Measurements from ENCODE around the gene FGD6.
"Not testable (repeated sequence)": the region's sequence is repeated elsewhere in the genome, so short reads cannot be mapped to it uniquely, and the experiment has no call there.

Gene FGD6

DNA sequence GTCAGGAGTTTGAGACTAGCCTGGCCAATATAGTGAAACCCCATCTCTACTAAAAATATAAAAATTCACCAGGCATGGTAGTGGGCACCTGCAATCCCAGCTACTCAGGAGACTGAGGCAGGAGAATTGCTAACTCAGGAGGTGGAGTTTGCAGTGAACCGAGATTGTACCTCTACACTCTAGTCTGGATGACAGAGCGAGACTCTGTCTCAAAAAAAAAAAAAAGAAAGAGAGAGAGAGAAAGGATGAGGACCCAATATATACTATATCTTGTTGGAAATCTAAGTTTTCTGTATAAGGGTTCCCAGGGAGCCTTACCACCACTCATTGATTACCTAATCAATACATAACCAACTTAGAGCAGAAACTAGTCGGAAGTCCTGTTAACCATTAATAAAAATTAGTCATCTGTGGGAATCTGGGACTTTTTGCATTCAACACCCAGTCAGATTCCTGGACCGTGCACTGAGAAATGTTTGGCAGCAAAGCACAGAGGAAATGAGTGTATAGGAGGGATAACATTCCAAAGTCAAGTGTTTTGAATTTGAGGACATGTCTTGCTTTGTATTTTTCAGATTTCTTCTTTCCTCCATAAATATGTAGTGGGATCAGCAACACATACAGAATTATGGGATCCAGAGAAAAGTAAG lies 99.0 kb downstream of the FGD6 start:
- DNase-seq: no peak

- peak; percentile 34 for DNase-seq
Observed at GRCh38 chr12:95117178-95117599, 100.1 kb downstream of the FGD6 start.

- DNase-seq: no peak
Observed at GRCh38 chr12:95116773-95117172, 100.5 kb downstream of the FGD6 start.

DNA sequence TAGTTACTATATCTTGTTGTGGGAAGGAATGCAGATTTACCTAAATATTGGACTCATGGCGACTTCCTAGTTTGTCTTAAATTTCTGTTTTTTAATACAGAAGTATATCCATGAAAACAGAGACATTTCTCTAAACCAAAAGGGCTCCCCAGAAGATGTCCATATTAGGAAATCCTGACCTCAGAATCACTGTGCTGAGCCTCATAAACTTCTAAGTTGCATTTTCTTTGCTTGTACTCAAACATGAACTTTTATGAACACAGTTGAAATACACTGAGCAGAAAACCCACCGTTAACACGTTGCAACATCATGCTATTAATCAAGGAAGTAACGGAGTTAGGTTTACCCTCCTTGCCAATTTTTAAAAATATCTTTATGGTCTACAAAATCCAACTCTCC lies 100.9 kb downstream of the FGD6 start:
- no peak for DNase-seq

DNA sequence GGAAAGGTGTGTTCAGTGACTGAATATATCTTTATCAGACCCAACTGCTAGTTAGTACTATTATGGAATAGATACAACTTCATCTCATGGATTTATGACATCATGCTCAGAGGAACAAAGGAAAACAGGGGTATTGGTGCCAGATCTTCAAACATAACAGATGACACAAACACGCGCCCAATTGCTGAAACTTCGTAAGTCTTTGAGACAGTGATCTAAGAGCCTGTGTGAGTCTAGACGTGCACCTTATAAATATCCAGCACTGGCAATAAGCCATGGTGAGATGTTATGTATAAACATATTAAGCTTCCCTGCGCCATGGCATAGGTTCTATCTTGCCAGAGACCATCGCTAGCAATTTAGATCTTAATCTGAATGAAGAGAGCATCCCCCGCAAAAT lies 101.6 kb downstream of the FGD6 start:
- DNase-seq: no peak

- DNase-seq: no peak
Observed at GRCh38 chr12:95114766-95115405, 102.4 kb downstream of the FGD6 start.

GRCh38 chr12:95107362-95107761 lies 109.9 kb downstream of the FGD6 start:
- DNase-seq: no peak

DNA sequence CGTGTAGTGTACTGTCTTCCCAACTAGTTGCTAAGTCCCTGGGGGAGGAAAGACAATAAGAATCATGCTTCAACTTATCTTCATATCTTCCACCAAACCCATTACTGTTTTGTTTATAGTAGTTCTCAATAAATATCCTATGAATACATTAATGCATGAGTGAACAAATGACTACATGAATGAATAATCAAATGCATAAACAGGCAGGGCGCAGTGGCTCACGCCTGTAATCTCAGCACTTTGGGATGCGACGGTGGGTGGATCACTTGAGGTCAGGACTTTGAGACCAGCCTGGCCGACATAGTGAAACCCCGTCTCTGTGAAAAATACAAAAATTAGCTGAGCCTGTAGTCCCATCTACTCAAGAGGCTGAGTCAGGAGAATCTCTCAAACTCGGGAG lies 111.7 kb downstream of the FGD6 start:
- DNase-seq: no peak

- no peak for DNase-seq
Observed at GRCh38 chr12:95104919-95105452, 112.3 kb downstream of the FGD6 start.

DNA sequence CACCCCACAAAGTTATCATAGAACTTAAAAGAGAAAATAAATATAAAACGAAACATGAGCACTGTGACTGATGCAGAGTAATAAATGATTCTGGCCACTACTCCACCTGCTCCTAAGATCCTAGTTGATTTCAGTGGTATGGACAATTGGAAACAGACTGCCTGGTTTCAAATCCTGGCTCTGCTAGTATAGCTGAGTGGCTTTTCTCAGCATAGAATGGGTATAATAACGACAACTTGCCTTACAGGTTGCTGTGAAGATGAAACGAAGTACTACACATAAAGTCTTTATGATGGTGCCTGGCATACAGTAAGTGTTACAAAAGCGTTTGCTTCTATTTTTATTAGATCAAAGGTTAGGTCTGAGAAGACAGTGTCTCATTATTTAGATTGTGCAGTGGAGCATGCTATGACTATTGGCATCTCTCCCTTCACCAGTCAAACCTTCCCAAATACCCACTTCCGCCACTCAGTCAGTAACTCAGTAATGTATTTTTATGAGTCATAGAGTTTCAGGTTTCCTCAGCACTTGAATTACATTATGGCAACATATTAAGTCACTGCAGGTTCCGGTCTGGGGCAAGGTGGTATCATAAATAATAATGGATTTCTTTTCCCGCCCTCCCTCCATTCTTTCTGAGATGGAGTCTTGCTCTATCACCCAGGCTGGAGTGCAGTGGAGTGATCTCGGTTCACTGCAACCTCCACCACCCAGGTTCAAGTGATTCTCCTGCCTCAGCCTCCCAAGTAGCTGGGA lies 114.2 kb downstream of the FGD6 start:
- DNase-seq: no peak

GRCh38 chr12:95101957-95102356 lies 115.3 kb downstream of the FGD6 start:
- not testable (repeated sequence) for DNase-seq

DNA sequence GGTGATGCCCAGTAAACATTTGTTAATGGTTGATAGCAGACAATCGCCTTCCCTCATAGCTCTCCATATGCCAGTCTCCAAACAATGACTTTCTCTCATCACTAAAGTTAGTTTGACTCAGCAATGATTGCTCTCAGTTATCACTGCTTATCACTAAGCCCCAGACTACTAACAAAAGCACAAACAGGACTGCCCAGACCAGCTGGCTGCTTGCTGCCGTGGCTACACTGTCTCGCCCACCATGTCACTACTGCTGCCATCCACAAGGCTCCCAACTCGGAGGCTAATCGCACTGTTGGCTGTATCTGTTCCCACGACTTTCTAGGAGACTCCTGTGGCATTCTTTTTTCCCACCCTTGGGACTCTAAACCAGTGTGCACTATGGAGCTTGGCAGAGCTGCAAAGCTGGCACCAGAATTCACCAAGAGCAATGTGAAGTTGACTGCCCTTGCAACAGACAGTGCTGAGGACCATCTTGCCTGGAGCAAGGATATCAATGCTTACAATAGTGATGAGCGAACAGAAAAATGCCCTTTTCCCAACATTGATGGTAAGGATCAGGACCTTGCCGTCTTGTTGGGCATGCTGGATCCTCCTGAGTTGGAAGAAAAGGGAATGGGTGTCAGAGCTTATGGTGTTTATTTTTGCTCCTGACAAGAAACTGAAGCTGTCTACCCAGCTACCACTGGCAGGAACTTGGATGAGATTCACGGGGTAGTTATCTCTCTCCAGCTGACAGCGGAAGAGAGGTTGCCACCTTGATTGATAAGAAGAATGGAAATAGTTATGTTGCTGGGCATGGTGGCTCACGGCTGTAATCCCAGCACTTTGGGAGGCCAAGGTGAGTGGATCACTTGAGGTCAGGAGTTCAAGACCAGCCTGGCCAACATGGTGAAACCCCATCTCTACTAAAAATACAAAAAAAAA lies 116.7 kb downstream of the FGD6 start:
- DNase-seq: no peak

- no peak for DNase-seq
Observed at GRCh38 chr12:95099270-95099790, 117.9 kb downstream of the FGD6 start.

- no peak for DNase-seq
Observed at GRCh38 chr12:95096852-95097251, 120.4 kb downstream of the FGD6 start.

GRCh38 chr12:95096378-95096777 lies 120.9 kb downstream of the FGD6 start:
- DNase-seq: no peak

- DNase-seq: not testable (repeated sequence)
Observed at GRCh38 chr12:95095866-95096265, 121.4 kb downstream of the FGD6 start.

- DNase-seq: no peak
Observed at GRCh38 chr12:95089462-95089861, 127.8 kb downstream of the FGD6 start.

- DNase-seq: no peak
Observed at GRCh38 chr12:95088379-95088778, 128.9 kb downstream of the FGD6 start.

DNA sequence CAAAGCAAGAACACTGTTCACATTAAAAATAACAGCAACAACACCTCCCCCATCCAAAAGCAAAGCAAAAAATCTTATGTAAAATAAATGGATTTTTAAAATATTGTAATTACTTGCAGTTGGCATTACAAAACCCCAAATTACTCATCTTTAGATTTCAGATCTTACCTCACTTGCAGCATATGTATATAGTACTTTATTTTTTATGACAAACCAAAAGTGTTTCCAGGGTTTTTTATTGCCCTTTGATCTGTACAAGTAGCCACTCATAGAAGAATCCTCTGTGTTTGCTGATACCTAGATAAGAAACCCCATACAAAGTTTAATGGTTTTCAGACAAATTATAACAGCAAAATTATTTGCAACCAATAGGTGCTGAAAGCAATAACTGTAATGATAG lies 131.7 kb downstream of the FGD6 start:
- no peak for DNase-seq

GRCh38 chr12:95083938-95084337 lies 133.3 kb downstream of the FGD6 start:
- DNase-seq: no peak

DNA sequence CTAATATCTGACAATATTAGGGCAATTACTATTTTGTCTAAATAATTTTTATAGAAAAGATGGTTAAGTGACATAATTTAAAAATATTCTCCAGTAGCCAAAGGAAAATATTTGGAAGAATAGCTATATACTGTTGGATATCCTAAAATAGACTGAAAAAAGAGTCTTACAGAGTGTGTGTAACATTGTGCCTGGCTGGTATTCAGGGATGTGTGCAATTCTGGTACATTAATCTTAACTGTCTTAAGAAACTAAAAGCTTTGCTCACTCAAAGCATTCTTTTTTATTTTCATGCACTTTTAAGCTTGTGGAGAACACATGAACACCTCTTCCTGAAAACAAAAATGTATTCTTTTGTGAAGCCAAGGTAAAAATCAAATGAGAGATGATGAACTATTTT lies 133.8 kb downstream of the FGD6 start:
- no peak for DNase-seq

DNA sequence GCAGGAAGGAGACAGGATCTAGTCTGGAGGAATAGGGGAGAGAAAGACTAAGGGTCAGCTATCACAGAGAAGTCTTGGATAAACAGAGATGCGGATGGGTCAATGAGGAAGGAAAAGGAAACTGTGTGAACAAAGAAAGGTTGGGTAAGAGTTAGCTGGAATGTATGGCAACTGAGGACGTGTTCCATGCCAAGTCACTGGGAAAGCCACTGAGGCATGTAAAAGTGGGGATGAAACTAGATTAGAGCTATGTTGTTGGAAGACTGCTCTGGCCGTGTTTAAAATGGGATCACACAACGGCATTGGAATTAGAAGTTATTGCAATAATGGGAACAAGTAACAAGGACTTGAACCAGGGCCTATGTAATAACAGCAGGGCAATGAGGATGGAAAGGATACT lies 139.9 kb downstream of the FGD6 start:
- DNase-seq: no peak

DNA sequence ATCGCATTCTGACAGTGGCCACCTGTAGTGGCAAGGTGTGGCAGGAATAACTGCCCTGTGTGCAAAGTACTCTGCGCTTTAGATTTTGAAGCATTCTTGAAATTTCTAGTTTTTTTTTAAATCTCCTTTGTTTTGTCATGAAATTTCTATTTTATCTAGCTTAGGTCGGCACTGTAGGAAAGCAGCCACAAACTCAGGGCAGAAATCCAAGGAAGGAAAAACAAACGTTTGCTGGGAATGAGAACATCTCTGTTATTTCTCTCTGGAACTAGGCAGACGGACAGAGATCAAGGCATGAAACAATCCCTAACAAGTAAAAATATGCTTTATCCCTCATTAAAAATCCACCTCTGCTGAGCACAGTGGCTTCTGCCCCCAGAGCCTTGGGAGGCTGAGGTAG lies 142.5 kb downstream of the FGD6 start:
- DNase-seq: no peak

Measured in activated CD4-positive, alpha-beta T cell treated with anti-CD3 and anti-CD28 coated beads for 1 hour (primary cell).